ENCODE data around the gene SSH2.
A peak's percentile ranks its signal among the peaks of the same experiment; 100 is the strongest.

SSH2 gene

DNA sequence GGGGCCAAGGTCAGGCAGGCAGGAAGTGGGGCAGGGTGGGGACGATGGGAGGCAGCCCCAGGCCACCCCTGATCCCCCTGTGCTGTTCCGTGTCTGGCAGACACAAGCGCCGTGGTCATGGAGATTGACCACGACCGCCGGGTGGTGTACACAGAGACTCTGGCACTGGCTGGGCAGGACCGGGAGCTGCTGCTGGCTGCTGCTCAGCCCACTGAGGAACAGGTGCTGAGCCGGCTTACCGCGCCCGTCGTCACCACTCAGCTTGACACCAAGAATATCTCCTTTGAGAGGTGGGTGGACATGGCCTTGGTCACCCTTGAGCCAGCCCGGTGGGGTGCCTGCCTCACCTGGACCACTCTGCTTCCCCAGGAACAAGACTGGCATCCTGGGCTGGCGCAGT is 321.0 kb downstream of the SSH2 start:
- DNase-seq (ENCODE audit: low read depth): no peak

DNA sequence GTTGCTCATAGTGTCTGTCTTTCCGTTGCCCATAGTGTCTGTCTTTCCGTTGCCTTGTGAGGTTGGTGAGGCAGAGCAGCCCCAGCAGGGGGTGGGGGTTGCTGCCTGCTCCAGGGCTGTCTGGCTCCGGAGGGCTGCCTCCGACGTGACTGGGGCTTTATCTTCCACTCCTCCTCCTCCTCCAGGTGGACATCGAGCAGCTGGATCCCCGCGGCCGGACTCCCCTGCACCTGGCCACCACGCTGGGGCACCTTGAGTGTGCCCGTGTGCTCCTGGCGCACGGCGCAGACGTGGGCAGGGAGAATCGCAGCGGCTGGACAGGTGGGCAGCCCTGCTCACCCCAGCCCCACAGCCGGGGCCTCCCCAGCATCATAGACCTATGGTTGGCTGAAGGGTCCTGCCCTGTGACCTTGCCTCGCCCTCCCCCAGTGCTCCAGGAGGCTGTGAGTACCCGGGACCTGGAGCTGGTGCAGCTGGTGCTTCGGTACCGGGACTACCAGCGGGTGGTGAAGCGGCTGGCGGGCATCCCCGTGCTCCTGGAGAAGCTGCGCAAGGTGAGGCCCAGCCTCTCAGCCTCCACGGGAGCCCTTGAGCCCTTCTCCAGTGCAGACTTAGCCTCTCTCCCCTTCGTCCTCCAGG is 322.4 kb downstream of the SSH2 start:
- DNase-seq (ENCODE audit: low read depth): no peak

DNA sequence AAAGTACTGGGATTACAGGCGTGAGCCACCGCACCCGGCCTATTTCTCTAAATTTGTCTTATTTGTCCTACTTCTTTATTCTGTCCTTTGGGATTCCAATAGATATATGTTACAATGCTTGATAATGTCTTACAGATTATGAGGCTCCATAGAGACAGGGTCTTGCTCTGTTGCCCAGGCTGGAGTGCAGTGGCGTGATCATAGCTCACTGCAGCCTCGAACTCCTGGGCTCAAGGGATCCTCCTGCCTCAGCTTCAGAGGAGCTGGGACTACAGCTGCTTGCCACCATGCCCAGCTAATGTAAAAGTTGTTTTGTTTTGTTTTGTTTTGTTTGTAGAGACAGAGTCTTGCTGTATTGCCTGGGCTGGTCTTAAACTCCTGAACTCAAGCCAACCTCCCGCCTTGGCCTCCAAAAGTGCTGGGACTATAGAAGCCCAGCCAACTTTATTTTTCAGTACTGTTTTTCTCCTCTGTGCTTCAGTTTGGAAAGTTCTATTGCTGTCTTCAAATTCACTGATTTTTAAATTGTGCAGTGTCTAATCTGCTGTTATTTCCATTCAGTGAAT is 326.8 kb downstream of the SSH2 start:
- DNase-seq (ENCODE audit: low read depth): no peak

DNA sequence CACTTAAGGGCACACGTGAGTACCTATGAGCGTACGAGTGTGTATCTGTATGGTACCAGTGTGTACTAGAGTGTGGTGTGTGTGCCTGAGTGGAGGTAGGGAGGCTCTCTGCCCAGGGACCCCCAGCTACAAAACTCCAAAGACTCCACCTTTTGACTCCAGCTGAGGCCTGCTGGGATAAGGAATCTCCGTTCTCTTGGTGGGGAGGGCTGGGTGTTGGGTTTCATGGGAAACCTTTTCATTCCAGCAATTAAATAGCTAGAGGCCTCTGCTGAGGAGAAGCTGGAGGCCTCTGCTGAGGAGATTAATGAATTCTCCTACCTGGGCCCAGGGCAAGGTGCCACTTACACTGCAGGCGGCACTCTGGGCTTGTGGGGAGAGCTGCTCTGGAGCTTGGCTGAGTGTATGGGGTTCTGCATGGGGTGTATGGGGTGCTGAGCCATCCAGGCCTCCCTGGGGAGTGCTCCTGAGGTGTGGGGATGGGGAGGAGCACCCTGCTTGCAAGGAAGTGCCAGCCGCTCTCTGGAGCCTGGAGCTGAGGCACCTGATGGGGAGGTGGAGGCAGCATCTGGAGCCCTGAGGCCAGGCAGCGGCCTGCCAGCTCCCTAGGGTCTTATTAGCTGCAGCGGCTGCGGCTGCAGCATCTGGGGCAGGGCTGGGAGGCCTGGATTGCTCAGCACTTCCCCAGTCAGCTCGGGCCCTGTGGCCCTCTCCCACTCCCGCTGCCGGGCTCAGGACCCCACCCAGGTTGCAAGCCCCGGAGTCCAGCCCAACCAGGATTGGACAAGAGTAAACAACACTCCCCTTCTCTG is 332.5 kb downstream of the SSH2 start:
- no peak for DNase-seq (ENCODE audit: low read depth)

DNA sequence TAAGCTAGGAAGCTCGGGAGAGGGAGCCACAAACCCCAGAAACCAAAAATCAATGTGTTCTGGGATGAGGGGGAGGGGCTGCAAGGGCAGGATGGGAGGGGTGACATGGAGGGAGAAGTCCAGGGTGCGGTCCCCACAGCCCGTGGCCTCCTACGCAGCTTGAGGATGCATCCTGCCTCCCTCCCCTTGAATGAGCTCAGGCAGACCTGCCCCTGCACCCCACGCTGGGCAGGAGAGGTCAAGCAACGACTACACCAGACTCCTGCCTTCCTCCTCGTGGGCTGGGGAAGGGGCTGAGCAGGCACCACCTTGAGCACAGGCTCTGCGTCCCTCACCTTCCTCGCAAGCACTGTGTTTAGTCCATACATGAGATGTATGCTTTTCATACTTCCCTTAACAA is 333.2 kb downstream of the SSH2 start:
- no peak for DNase-seq (ENCODE audit: low read depth)

DNA sequence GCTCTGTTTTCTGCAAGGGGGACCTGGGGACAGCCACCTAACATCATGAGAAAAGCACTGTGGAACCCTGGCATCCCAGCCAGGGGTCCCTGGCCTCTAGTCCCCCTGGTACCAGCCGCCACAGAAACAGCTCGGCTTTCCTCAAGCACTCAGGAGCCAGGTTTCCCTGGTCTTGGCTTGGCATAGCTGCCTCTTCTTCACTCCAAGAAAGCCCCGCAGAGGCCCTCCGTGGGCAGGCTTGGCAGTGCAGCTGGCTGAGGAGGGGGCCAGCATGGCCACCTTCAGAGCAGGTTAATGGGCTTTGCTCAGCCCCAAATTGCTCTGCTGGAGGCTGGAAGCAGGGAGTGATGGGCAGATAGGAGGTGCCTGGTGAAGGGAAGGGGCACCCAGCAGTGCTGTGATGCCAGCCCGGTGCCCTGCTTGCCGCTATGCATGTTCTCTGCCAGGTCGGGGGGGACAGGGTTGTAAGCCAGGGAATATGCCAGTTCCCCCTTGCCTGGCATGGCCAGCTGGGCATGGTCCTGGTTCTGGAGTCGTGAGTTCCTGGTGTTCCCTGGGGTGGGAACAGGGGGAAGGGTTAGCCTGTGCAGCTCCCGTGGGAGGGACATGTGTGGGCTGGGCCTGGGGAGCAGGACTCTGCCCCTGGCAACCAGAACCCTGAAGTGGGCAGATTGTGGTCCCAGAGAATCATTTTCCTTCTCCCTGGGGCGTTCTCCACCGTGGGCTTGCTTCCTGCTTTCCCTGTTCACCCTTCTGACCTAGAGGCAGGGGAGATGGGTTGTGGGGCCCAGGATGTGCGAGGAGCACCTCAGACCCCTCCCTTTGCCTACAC is 333.9 kb downstream of the SSH2 start:
- DNase-seq (ENCODE audit: low read depth): no peak

DNA sequence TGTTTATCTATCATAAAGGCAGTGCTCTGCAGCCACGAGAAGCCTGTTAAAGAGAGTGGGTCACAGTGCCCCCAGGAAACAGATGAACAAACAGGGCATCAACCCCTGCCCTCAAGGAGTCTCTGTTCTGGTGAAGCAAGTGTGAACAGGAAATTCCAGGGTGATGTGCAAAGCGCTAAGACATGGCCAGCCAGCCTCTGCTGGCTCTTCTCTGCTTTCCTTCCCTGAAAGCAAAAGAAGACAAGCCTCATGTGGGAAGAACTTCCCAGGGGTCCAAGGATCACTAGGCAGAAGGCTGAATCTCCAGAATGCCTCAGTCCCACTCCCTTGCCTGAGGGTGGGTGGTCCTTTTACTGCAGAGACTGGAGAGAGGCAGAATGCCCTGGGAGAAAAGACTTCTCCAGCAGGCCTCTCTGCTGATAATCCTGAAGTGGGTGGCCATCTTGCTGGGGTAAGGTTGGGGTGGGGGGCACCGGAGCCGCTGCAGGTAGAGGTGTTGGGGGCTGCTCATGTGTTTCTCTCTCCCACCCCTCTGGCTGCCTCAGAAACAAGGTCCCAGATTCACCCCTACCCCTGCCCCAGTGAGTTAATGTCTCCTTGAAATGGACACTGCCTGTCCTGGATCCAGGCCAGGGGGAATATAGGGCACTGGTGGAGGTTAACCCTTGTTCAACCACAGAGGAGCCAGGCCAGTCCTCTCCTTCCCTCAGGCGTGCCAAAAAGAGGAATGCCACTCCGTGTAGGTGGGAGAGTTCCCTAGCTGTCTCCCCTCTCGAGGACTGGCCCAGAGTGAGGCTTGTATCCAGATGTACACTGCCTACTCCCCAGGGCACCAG is 334.7 kb downstream of the SSH2 start:
- no peak for DNase-seq (ENCODE audit: low read depth)

DNA sequence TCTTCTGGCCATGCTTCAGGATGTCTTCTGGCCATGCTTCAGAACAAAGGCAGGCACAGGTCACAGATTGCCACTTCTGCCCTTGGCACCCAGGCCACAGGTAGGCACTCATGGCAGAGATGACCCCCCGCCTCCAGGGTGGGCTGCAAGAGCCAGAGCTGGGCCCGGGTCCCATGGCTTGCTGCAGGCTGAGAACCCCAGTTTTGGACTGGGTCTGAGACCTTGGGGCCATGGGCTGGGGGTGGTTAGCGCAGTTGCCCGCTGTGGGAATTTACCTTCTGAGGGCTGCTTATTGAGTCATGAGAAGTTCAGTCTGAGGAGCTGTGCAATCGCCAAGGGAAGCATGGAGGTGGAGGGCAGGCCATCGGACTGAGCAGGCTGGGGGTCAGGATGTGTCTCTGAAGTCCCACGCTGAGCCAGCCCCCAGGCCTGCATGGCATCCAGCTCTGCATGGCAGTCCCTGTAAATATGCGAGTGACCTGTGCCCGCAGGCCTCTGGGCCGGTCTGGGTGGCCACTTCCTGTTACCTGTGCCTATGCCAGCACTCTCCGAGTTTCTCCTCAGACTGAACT is 335.4 kb downstream of the SSH2 start:
- DNase-seq (ENCODE audit: low read depth): no peak

DNA sequence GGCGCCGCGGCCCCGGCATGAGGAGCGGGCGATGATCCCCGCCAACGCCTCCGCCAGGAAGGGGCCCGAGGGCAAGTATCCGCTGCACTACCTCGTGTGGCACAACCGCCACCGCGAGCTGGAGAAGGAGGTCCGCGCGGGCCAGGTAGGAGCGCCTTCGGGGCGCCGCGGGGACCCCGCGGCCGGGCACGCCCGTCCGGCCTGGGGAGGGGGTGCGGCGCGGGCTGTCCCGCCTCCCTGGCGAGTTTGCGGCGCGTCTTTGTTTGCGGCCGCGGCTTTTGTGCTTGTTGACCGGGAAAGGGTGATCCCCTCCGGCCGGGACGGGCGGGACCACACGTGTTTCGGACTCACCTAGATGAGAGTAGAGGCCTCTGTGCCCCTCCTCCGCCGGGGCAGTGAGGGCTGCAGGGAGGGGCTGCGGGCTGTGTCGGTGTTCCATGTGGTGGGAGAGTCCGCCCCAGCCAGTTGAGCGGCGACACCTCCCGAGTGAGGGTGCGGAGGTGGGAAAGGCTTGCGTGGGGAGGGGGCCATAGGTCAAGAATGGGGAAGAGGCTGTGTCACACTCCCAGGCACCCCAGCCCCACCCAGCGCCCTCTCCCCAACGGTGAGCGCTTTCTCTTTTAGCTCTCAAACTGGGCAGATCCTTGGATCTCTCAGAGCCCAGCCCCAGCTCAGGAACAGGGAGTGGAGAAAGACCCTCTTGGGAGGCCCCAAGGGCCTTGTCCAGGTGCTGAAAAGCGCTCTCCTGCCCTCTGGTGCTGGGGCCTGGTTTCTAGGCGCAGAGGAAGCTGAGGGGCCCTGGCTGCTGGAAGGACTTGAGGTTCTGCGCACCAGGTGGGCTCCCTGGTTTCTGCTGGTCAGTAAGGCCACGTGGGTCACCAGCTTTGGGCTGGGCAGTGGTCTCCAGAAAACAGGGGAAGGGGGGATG is 336.2 kb downstream of the SSH2 start:
- DNase-seq (ENCODE audit: low read depth): no peak

DNA sequence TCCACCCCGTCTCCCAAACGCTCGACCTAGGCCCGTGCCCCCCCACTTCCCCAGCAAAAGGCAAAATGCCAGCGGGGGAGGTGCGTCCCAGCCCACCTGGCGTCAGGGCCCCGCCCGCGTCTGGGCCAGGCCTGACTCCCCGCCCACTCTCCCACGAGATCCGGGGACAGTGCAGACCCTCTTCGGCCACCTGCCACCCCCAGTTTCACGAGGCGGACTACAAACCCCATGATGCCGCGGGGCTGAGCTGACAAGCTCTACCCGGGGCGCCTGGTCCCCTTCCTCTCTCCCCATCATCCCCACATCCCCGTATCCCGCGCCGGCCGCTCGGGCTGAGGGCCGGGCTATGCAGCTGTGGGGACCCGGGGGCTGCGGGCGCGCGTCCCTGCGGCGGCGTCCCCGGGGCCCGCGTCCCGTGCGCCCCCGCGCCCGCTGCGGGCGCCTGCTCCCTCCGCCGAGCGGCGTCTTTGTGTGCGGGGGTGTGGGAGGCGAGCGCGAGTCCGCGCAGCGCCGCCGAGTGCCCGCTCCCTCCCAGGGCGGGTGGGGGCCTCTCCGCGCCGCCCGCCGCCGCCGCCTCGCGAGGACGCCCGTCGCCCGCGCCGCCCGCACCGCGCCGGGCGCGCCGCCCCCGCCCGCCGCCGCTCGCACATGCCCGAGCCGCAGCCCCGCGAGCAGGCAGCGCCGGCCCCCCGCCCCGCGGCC is 337.0 kb downstream of the SSH2 start, which contains the start of gene ANKRD13B:
Gene ANKRD13B (plus strand): TSS at position 283 of the 702 bp plus-strand sequence. CDS start 490 bp downstream, outside the sequence.
- DNase-seq (ENCODE audit: low read depth): no peak

DNA sequence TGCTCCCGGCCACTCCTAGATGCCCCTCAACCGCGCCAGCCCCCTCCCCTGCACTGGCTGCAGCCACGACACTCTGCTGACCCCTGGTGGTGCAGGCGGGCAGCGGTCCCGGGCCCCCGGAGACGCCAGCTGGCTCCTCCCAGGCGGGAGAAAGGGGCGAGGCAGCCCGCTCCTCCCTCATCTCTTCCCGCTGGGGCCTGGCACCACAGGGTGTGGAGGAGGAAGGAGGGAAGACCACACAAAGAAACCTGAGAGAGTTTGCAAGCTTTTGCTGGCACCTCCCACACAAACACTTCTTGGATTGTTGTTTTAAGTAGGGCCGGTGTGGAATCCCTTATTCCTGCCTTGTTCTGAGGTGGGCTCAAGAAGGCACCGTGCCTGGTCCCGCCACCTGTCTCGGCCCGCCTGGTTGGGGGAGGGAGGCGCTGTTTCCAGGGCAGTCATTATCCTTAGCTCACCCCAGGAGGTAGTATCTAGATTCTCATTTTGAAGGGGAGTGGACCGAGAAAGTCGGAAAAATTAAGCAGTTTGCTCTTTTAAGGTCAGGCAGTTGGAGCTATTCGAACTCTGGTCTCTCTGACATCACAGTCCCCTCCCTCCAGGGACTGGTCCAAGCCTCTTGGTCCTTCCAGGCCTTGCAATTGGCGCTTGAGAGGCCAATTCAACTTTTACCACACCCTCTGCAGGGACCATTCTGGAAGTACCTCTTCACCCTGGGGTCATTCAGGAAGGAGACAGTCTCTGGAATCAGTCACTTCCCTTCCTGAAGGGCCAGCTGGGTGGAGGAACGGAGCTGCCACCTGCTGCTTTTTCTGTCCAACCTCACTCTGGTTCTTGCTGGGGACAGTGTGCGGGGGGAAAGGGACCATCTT is 338.1 kb downstream of the SSH2 start:
- peak; percentile 84 for DNase-seq (ENCODE audit: low read depth)

DNA sequence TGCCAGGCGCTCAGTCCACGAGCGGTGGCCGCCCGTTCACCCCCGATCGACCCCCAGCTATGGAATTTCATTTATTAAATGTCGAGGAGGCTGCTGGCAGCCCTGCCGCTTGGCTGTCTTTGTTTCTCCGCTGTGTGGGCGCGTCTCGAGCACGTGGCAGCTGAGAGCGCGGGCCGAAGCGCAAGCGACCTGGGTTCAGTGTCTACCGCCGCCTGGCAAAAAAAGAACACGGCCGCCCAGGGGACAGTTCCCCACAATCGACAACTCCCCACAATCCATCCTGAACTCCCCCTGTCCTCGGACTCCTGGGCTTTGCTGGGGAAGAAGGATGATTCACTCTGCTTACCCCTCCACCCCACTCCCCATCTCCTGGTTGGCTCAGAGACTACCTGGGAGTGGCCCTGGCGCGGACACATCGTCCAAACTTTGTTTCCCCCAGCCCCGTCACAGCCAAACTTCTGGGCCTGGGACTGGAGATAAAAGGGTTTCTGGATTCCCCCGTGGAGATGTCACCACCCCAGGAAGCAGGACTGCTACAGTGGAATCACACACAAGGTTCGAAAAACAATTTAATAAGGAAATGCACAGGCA is 338.8 kb downstream of the SSH2 start:
- no peak for DNase-seq (ENCODE audit: low read depth)

DNA sequence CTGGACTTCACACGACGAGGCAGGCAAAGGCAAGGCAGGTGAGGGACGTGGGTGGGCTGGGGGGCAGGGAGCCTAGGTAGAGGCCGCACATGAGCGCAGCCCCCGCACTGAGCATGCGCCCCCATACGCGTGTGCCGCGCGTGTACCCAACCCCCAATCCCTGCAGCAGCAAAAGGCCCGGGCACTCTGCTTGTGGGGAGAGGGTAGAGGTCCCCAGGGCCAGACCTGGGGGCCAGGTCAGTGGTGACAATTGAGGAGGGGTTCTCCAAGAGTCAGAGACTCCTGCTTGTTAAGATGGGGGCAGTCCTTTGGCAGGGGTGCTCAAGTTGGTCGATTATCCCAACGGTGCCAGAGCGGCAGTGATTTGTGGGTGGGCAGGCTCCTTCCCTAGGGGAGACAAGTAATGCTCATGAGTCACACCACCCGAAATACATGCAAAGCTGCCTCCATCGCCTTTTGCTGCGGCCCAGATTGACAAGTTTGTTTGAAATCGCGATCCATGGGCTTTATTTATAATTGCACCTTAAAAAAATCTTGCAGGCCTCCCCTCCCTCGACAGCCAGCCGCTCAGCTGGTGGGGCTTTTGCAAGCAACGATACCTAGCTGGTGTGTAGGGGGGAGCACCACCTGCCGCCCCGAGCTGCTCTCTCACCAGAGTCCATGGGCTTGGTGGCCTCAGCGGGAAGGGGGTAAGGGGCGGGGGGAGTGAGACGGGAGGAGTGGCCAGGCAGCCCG is 339.4 kb downstream of the SSH2 start:
- DNase-seq (ENCODE audit: low read depth): no peak

DNA sequence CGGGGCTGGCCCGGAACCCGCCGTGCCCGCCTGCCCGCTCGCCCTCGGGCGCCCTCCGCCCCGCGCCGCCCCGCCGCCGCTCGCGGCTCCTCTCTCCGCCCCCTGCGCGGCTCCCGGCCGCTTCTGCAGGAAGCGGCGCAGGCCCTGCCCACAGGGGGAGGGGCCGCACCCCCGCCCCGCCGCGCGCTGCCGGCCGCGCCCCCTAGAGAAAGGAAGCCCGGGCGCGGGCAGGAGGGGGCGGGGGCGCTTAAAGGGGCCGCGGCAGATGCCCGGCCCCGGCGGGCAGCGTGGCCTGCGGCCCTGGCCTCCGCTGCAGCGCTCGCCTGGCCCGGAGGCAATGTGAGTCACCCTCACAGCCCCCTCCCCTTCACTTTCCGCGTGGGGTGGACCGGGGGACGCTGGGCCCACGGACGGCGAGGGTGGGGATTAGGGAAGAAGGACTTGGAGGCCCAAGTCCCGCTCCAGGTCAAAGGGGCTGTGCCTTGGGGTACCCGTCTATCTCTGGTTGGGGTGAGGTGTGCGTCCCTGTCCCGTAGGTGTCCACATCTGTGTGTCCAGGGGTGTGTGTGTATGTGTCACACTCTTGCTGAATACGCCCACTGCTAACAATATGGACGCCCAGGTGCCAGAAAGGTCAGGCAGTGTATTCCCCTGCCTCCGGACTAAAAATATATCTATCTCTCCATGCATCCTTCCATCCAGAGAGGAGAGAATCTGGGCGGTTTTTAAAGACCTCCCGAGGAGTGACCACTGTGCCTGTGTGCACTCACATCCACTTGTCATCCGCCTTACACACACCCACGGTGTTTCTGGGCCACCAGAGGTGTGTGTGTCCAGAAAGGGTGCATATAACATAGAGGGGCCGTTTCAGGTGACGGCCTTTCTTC is 340.3 kb downstream of the SSH2 start, which contains the start of gene GIT1:
Gene GIT1 (minus strand): TSS at position 125 of the 887 bp plus-strand sequence. CDS start 270 bp downstream, outside the sequence.
- DNase-seq (ENCODE audit: low read depth): no peak

DNA sequence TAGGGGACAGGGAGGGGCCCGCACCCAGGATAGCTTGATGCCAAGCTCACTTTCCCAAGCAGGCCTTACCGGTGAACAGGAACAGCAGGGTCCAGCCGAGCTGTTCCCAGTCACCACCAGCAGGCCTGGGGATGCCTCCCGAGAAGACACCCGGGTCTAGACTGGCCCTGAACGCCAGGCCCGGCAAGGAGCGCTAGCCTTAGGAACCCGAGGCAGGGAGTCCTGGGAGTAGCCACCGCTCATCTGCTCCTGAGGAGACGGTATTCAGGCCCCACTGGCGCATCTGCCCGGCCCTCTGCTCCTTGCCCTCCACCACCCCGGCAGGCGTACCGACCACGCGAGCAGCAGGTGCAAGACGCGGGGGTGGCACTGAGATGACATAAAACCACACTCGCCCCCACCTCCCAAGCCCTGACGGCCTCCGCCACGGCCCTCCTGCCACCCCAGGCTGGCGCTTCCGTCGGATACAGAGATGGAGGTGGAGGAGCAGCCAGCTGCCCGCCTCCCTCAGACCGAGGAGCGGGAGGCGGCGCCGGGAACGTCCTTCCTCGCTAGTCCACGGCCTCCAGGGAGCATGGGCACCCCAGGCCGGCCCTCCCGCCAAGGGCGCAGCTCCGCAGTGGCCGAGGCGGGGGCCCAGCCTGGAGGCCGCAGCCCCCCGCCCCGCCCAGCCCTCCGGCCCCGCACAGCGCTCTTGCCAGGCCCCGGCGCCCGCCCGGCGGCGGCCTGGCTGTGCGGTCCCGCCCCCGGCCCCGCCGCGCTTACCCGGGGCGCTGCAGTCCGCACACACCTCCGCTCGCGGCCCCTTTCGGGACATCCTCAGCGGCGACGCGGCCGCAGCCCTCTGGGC is 341.2 kb downstream of the SSH2 start:
- no peak for DNase-seq (ENCODE audit: low read depth)
